Measurements from ENCODE around the gene PTPMT1. TPM values are rescaled to one million over a fixed set of nuclear protein-coding genes. Genes with fewer than 3 reads are reported as not detected.

PTPMT1 gene

DNA sequence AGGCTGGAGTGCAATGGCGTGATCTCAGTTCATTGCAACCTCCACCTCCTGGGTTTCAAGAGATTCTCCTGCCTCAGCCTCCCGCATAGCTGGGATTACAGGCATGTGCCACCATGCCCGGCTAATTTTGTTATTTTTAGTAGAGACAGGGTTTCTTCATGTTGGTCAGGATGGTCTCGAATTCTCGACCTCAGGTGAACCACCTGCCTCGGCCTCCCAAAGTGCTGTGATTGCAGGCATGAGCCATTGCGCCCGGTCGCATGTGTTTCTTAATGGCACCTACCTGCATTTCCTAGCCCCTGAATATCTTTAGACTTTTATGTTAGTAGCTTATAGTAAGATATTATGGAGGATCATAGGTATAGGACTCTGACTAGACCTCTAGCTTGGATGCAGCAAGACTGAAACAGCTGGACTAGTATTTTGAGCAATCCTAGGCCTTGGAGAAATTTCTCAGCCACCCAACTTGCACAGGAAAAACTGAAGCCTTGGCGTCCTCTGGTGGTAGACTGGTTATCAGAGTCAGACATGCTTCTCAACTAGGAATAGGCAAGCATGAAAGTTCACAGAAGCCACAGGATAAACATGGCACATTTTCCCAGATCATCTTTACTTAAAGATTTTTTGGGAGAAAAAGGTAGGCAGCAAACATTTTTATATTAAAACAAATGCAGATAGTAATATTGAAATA, 51.5 kb downstream of the PTPMT1 start:
- H3K27ac ChIP-seq (ENCODE audit: low read length, poor library complexity, severe bottlenecking), result no peak overlapping the region
- no peak overlapping the region for H3K4me2 ChIP-seq (ENCODE audit: low read length, poor library complexity, severe bottlenecking)
- no peaks in the 10 kb centered on the region for H3K27me3 ChIP-seq (ENCODE audit: control insufficient read depth in 1 of 2, insufficient read depth in 1 of 2, low read length in 2 of 2)
- H3K4ac ChIP-seq (ENCODE audit: low read depth in 1 of 2, low read length in 2 of 2), result no peak overlapping the region
- WGBS, result 85% methylated on average over 7 of the region's 10 CpGs
- no peak overlapping the region for H4K8ac ChIP-seq (ENCODE audit: low read length)
- H2AFZ ChIP-seq (ENCODE audit: low read depth, low read length), result no peak overlapping the region
- H3K79me1 ChIP-seq (replicated peaks; ENCODE audit: low read length, poor library complexity, severe bottlenecking), result no peaks in the 10 kb centered on the region
- no peak overlapping the region for H2BK15ac ChIP-seq (ENCODE audit: low read depth, poor library complexity, severe bottlenecking)
- H3K18ac ChIP-seq (ENCODE audit: low read depth in 1 of 2, low read length in 2 of 2), result no peak overlapping the region
- H3K4me3 ChIP-seq (ENCODE audit: insufficient read depth in 1 of 2, low read depth in 1 of 2, low read length in 2 of 2), result no peak overlapping the region
- no peak overlapping the region for H2BK12ac ChIP-seq (ENCODE audit: low read length in 2 of 2)
- peaks cover 25 to 59% of the 10 kb centered on the region in 2 experiments for H3K36me3 ChIP-seq (ENCODE audit: control insufficient read depth in 1 of 2, insufficient read depth in 2 of 2, low read depth in 1 of 2, low read length in 2 of 2)
- DNase-seq, result peak; percentile 85
- H3K9me3 ChIP-seq (ENCODE audit: control insufficient read depth, low read length), result no peaks in the 10 kb centered on the region
- no peak overlapping the region for H2AK5ac ChIP-seq (ENCODE audit: low read length, severe bottlenecking)
- H3K9ac ChIP-seq (ENCODE audit: low read length), result peak overlapping the region; percentile 64
- H3K4me1 ChIP-seq (ENCODE audit: control insufficient read depth, insufficient read depth, low read depth, low read length), result peaks cover 2% of the 10 kb centered on the region
- no peak overlapping the region for H2BK5ac ChIP-seq (ENCODE audit: low read depth, low read length, poor library complexity, severe bottlenecking)
- no peak overlapping the region for H3K23ac ChIP-seq (ENCODE audit: low read length in 2 of 2)
- H3K14ac ChIP-seq (ENCODE audit: low read length in 2 of 2), result no peak overlapping the region
- no peak overlapping the region for H4K91ac ChIP-seq (ENCODE audit: low read length)
- no peak overlapping the region for H2BK120ac ChIP-seq (ENCODE audit: low read depth, low read length)

DNA sequence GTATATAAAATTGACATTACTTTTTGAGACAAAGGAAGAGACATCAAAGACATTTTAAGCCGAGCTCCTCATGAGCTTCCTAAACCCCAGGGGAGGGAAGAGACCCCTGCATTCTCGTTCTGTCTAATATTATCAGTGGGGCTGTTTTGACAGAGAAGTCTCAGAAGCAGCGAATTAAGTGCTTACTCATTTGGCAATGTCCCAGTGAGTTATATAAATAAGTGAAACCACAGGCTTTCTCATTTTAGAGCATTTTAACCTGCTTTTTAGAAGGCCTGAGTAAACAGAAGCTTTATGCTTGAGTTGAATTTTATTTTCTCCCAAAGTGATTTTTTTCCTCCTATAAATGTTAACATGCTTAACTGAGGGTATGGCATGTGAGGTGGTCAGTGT, 52.0 kb downstream of the PTPMT1 start:
- no peaks in the 10 kb centered on the region for H3K9me3 ChIP-seq (ENCODE audit: control insufficient read depth, low read length)
- H3K18ac ChIP-seq (ENCODE audit: low read depth in 1 of 2, low read length in 2 of 2), result no peak overlapping the region
- no peak overlapping the region for H3K14ac ChIP-seq (ENCODE audit: low read length in 2 of 2)
- no peak overlapping the region for H3K4ac ChIP-seq (ENCODE audit: low read depth in 1 of 2, low read length in 2 of 2)
- peak; percentile 79 for DNase-seq
- peaks cover 26 to 63% of the 10 kb centered on the region in 2 experiments for H3K36me3 ChIP-seq (ENCODE audit: control insufficient read depth in 1 of 2, insufficient read depth in 2 of 2, low read depth in 1 of 2, low read length in 2 of 2)
- H3K79me1 ChIP-seq (replicated peaks; ENCODE audit: low read length, poor library complexity, severe bottlenecking), result no peaks in the 10 kb centered on the region
- H3K4me2 ChIP-seq (ENCODE audit: low read length, poor library complexity, severe bottlenecking), result no peak overlapping the region
- H2BK12ac ChIP-seq (ENCODE audit: low read length in 2 of 2), result no peak overlapping the region
- WGBS, result 46% methylated on average over 2 of the region's 3 CpGs
- H2BK5ac ChIP-seq (ENCODE audit: low read depth, low read length, poor library complexity, severe bottlenecking), result no peak overlapping the region
- H3K4me1 ChIP-seq (ENCODE audit: control insufficient read depth, insufficient read depth, low read depth, low read length), result peaks cover 2% of the 10 kb centered on the region
- no peak overlapping the region for H2AFZ ChIP-seq (ENCODE audit: low read depth, low read length)
- no peak overlapping the region for H4K91ac ChIP-seq (ENCODE audit: low read length)
- H4K8ac ChIP-seq (ENCODE audit: low read length), result no peak overlapping the region
- H2AK5ac ChIP-seq (ENCODE audit: low read length, severe bottlenecking), result no peak overlapping the region
- H2BK15ac ChIP-seq (ENCODE audit: low read depth, poor library complexity, severe bottlenecking), result no peak overlapping the region
- H2BK120ac ChIP-seq (ENCODE audit: low read depth, low read length), result no peak overlapping the region
- no peaks in the 10 kb centered on the region for H3K27me3 ChIP-seq (ENCODE audit: control insufficient read depth in 1 of 2, insufficient read depth in 1 of 2, low read length in 2 of 2)
- no peak overlapping the region for H3K4me3 ChIP-seq (ENCODE audit: insufficient read depth in 1 of 2, low read depth in 1 of 2, low read length in 2 of 2)
- no peak overlapping the region for H3K23ac ChIP-seq (ENCODE audit: low read length in 2 of 2)
- peak overlapping the region; percentile 64 for H3K9ac ChIP-seq (ENCODE audit: low read length)
- H3K27ac ChIP-seq (ENCODE audit: low read length, poor library complexity, severe bottlenecking), result no peak overlapping the region

DNA sequence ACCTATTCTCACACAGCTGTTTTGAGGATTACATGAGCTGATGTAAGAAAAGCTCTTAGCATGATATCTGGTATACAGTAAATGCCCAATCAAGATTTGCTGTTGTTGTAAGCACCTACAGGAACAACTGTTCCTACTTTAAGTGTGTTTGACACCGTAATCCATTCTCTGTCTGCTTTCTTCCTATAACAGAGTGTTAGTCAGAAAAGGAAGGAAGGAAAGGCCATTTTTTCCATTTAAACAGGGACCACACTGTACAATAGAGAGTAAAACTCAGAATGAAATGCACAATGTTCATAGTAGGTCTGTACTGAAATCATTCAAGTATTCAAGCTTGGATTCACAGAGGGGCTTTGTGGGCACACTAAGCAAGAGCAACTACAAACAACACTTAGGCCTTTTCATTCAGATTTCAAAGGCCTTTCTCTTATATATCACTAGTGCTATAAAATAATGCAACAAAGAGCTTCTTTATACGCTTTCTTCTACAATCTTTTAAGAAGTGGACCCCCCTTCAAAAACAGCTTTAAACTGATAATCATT, 55.5 kb downstream of the PTPMT1 start:
- H3K9me3 ChIP-seq (ENCODE audit: control insufficient read depth, low read length), result no peaks in the 10 kb centered on the region
- peaks cover 2% of the 10 kb centered on the region for H3K4me1 ChIP-seq (ENCODE audit: control insufficient read depth, insufficient read depth, low read depth, low read length)
- no peak overlapping the region for H4K91ac ChIP-seq (ENCODE audit: low read length)
- H4K8ac ChIP-seq (ENCODE audit: low read length), result no peak overlapping the region
- no peak for DNase-seq
- H2AK5ac ChIP-seq (ENCODE audit: low read length, severe bottlenecking), result no peak overlapping the region
- no peak overlapping the region for H3K9ac ChIP-seq (ENCODE audit: low read length)
- no peak overlapping the region for H2BK12ac ChIP-seq (ENCODE audit: low read length in 2 of 2)
- no peak overlapping the region for H3K4ac ChIP-seq (ENCODE audit: low read depth in 1 of 2, low read length in 2 of 2)
- peaks cover 7% of the 10 kb centered on the region for H3K79me1 ChIP-seq (replicated peaks; ENCODE audit: low read length, poor library complexity, severe bottlenecking)
- no peak overlapping the region for H2BK120ac ChIP-seq (ENCODE audit: low read depth, low read length)
- H3K27ac ChIP-seq (ENCODE audit: low read length, poor library complexity, severe bottlenecking), result no peak overlapping the region
- no peak overlapping the region for H3K14ac ChIP-seq (ENCODE audit: low read length in 2 of 2)
- H2BK5ac ChIP-seq (ENCODE audit: low read depth, low read length, poor library complexity, severe bottlenecking), result no peak overlapping the region
- no peak overlapping the region for H2BK15ac ChIP-seq (ENCODE audit: low read depth, poor library complexity, severe bottlenecking)
- H3K4me3 ChIP-seq (ENCODE audit: insufficient read depth in 1 of 2, low read depth in 1 of 2, low read length in 2 of 2), result no peak overlapping the region
- no peak overlapping the region for H3K18ac ChIP-seq (ENCODE audit: low read depth in 1 of 2, low read length in 2 of 2)
- no peak overlapping the region for H3K23ac ChIP-seq (ENCODE audit: low read length in 2 of 2)
- H3K36me3 ChIP-seq (ENCODE audit: control insufficient read depth in 1 of 2, insufficient read depth in 2 of 2, low read depth in 1 of 2, low read length in 2 of 2), result peaks cover 47 to 85% of the 10 kb centered on the region in 2 experiments
- no peak overlapping the region for H3K4me2 ChIP-seq (ENCODE audit: low read length, poor library complexity, severe bottlenecking)
- no peaks in the 10 kb centered on the region for H3K27me3 ChIP-seq (ENCODE audit: control insufficient read depth in 1 of 2, insufficient read depth in 1 of 2, low read length in 2 of 2)
- 88% methylated on average over 2 of the region's 2 CpGs for WGBS
- H2AFZ ChIP-seq (ENCODE audit: low read depth, low read length), result no peak overlapping the region

Small RNA genes lying within 50 kb of the gene (small RNA-seq; reads per million reads assigned to genes)
- gene RN7SL652P (ENCODE audit: low read depth) (not detected), gene RNU5E-10P (ENCODE audit: low read depth) (not detected)
